GM21390 (cell line): ENCODE measurements around the gene CXCL1.

Experiments
- ATAC-seq: cut with Tn5 transposase; IDR thresholded peaks from one replicate; pipeline ENCODE4 v1.9.1; 2021; ENCODE audit not compliant: unreplicated experiment

The CXCL1 gene

DNA sequence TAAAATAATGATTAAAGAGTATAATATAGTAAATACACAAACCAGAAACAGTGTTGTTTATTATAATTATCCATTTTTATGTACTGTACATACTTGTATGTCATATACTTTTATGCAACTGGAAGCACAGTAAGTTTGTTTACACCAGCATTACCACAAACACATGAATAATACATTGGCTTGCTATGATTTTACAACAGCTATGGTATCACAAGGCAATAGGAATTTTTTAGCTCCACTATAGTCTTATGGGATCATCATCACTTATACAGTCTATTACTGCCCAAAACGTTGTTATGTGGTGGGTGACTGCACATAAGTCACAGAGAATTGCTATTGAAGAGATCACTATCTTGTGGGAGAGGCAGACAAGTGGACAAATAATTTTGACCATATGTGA is 17.9 kb upstream of the CXCL1 start:
- ATAC-seq, result no peak

DNA sequence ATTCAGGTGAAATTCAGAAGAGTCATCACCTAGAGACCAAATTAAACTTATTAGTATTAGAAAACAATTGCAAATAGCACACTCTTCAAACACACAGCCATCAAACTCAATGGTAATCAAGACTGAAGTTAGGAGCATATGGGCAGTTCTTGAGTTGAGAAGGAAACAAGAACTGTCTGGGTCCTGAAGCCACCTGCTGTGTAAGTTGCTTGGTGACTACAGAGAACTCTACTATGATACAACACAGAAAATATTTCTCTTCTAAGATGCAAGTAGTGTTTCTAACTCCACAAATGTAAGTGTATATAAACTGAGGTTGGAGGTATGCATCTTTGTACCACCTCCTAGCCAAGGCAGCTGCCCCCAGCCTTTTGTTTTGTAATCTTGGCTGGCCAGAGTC is 16.4 kb upstream of the CXCL1 start:
- no peak for ATAC-seq

DNA sequence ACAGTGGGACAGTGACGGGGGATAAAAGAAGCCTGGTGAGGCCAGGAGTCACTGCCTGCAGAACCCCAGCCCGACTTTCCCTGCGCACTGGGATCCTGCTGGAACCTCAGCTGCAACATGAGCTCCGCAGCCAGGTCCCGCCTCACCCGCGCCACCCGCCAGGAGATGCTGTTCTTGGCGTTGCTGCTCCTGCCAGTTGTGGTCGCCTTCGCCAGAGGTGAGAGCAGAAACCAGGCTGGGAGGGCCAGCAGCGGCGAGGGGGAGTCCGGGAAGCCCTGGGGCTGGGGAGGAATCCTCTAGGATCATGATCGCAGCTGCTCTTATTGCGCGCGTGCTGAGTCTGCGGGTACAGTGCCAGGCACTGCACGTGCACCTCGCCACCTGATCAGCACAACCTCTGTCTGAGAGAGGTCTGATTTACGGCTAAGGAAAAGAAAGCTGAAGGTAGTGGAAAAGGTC is 15.9 kb upstream of the CXCL1 start, which contains the start of gene PF4V1:
Gene PF4V1 (plus strand): TSS at position 51 of the 459 bp plus-strand sequence. CDS start 67 bp downstream, at position 118.
- ATAC-seq, result no peak

DNA sequence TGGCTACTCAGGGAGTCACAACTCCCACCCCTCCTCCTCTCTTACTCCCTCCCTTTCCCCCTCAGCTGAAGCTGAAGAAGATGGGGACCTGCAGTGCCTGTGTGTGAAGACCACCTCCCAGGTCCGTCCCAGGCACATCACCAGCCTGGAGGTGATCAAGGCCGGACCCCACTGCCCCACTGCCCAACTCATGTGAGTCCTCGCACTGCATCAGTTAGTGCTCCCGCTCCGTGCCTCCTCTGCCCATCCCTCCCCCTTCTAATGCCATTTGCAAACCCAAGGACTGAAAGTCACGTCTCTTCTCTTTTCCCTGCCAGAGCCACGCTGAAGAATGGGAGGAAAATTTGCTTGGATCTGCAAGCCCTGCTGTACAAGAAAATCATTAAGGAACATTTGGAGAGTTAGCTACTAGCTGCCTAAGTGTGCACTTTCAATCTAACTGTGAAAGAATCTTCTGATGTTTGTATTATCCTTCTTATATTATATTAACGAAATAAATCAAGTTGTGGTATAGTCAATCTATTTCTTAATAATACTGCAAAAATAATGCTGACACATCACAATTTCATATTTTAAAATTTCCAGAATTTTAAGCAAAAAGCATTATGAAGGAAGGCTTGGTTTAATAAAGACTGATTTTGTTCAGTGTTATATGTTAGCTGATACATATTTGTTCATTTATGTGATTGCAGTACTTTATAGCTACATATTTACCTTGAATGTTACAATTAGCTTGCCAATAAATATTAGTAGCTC is 15.3 kb upstream of the CXCL1 start:
- no peak for ATAC-seq

DNA sequence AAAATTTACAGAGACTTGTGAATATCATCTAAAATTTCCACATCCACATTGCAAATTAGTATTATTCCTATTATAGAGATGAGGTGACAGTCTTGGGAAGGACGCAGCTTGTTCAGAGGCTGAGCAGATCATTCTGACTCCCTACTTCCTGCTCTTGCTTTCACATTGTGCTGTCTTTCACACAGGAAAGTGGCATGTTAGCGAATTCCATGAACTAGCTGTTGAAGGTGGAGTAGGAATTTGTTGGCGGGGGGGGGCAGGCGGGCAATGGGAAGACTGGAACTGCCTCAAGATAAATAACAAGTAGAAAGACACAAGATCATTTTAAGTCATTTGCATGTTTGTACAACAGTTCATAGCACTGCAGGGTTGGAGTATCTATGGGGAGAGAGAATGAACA is 13.8 kb upstream of the CXCL1 start:
- ATAC-seq, result no peak

DNA sequence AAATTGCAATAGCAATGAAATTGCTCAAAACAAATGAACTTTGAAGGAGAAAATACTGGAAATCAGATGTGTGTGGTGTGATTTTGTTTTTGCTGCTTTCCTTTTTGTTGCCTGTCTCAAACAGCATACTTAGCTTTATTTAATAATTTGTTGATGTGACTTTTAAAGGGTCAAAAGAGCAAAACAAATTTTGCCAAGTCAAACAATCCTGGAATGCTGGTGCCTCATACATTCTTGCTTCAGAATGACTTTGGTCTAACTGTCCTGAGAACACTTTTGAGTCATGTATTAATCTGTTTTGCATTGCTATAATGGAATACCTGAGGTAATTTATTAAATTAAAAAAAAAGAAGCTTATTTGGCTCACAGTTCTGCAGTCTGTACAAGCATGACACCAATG is 12.7 kb upstream of the CXCL1 start:
- no peak for ATAC-seq

DNA sequence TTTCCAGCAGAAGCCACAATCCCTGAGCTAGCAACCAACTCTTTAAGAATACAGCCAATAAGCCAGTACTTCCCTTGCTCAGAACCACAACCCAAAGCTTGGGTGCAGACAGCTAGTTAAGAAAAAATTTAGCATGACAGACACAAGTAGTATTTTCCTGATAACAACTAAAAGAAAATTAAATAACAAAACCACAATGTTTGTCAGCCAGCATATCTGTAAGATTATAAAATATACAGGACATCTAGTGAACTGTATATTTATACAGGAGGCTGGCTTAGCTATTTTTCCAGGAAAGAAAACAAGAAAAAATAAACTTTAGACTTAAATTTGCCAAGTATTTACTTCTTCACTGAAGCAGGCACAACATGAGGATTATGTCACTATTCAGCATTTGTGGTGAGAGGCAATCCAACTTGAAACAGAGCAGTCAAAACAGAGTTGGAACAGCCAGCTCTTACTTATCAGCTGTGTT is 9.5 kb upstream of the CXCL1 start:
- ATAC-seq, result no peak

DNA sequence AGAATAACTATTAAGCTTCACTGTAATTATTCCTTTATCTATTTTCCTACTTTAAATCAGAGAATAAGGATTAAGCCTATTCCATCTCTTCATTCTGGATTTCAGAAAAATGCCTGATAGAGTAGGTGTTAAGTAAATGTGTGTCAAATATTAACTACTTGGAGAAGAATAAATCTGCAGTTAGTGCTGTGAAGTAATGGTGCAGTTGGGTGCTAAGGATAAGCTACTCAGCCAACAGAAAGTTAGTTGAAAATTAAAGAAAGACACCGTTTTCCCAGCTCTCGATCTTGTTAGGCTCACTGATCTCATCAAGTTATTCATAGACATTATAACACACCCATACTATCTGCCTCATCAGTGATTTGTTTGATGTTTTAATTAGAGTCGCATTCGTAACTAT is 9.0 kb upstream of the CXCL1 start:
- no peak for ATAC-seq

DNA sequence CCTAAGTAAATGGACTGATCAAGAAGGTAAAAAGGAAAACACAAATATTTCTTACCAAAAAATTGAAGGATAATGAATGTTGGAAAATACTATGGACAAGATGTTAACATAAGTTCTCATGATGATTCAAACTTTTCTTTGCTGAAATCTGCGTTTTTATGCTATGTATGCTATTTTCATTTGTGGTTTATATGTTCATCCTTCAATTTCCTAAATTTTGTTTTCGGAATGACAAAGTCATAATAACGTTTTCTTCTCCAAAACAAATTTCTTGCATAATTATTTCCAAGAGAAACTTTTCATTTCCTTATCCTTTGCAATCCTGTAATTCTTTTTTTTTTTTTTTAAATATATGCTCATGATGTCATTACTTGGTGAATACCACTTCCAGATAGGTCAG is 8.3 kb upstream of the CXCL1 start:
- ATAC-seq, result no peak

DNA sequence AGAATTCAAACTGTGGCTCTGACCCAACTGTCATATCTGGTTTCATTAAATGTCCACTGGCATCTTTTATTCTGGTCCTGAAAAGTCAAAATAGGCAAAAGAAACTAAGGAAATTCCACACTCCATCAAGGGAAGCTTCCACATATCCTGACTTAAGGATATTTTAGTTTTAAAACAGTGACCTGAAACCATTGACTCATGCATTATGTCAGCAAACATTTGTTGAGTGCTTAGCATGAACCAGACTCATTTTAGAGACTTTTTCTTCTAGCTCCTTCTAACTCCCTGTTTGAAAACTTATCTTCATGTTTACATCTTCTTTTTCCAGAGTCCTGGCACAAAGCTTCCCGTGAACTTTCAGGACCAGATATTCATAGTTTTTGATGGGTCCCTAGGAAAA is 6.9 kb upstream of the CXCL1 start:
- ATAC-seq, result no peak

DNA sequence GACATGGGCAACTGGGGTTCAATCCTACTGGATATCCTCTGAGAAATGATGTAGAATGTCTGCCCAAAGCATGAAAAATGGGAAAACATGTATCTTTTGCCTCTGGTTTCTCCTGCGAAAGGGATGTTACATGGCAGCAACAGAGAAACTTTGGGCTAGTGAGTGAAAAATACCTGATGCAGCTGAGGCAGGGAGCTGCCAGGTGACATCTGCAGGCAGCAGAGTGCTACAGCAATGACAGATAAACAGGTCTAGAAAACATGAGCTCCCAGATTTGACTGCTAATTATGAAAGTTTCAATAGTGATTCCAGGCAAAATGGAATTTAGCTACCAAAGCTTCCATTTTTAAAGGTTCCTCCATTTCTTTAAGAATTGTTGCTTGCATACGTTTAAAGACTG is 4.8 kb upstream of the CXCL1 start:
- ATAC-seq, result no peak

DNA sequence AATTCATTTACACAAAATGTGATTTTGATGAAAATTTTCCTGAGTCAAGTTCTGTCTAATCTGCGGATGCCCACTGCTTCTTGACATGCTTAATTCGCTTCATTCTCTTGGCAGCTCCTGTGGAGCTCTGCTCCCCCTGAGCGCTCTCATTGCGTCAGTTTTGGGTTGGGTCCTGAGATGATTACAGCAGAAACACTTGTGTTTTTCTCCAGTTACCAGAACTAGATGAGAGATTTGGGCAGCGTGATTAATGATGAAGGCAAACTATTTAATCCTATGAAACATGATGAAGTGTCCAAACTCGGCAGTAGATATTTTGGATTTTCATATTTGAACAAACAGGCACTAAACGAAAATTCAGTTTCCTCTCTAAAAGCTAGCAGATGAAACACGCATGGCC is 4.2 kb upstream of the CXCL1 start:
- ATAC-seq, result no peak

DNA sequence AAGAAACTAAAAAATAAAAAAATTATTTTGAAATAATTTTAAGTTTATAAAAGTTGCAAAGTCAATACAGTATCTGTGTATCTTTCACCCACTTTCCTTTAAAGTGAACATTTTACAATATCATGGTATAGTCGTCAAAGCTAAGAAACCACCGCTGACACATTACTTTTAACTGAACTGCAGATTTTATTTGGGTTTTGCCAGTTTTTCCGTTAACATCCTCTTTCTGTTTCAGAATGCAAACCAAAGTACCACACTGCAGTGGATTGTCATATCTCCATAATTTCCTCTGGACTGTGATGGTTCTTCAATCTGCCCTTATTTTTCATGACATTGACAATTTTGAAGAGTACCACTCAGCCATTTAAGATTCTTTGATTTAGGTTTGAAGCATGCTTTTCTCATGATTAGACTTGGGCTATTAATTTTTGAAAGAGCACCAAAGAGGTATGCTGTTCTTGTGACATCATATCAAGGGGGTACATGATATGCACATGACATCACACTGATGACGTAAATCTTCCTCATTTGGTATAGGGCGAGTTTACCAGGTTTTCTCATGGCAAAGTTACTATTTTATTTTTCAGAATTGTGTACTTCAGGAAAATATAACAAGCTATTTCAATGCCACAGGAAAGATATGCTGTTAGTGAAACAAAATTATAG is 3.6 kb upstream of the CXCL1 start:
- no peak for ATAC-seq

DNA sequence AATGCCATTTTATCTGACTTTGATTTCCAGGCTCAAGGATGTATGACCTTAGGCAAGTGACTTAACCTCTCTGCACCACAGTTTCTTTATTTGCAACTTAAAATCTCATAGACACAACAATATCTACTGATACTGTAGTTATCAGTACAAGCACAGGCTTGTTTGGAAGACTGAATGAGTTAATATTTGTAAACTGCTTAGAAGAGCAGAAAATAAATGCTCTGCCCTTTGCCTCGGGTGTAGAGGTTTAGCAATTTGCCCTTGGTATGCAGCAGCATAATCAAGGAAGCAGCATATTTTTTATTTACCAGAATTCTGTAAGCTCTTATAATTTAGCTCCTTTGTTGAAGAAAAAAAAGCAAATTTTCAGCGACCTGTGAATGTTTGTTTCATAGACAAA is 2.9 kb upstream of the CXCL1 start:
- no peak for ATAC-seq

DNA sequence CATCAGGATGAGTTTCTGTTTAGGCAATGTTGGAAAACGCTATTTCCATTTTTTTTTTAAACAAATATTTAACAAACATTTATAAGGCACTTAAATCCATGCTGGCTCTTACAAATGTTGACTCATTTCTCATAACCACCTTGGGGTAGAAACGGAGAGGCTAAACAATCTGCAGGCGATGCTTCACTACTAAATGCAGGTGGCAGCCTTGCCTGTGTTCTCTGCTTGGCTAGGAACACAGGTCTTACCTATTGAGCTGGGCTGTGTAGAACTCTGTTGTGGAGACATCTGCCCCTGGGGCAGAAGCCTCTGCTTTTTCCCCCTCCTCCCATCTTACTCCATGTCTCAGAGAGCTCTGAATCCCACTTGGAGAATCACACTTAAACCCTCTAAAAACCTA is 1.4 kb upstream of the CXCL1 start:
- no peak for ATAC-seq

DNA sequence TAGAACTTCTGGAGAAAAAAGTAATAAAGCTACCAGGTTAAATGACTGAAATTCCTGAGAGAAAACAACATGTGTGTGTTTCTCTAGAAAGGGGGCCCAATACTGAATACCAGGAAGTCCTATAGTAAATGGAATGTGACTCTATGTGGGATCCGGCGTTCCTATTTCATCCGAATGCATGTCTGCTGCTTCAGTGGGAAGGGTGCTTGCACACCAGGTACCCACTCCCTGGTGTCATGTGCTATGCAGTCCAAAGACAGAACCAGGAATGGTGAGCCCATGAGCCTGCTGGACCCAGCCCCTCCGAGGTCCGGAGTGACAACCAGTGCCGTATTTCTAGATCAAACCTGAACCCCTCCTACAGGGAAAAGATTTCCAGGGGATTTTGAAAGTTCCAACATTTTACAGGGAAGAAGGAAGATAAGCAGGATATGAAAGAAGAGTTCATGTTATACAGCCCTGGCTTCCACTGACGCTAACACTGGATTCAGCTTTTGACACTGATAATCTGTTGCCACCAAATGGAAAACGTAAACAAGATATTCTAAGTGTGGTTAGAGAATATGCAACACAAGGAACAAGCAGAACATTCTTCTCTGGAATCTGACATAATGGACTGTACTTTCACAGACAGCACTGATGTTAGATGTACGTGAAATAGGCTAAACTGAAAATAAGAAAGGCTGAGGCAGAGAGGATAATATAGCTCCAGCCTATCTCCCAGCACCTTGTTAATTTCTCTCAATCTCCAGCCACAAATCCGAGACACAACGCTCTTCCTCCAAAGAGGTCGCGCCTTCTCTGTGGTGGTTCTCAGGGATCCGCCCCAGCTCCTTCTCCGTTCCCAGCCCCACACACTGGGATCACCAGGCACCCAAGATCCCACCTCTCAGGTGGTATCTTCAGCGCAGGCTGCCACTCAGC is 725 bp upstream of the CXCL1 start:
- no peak for ATAC-seq

DNA sequence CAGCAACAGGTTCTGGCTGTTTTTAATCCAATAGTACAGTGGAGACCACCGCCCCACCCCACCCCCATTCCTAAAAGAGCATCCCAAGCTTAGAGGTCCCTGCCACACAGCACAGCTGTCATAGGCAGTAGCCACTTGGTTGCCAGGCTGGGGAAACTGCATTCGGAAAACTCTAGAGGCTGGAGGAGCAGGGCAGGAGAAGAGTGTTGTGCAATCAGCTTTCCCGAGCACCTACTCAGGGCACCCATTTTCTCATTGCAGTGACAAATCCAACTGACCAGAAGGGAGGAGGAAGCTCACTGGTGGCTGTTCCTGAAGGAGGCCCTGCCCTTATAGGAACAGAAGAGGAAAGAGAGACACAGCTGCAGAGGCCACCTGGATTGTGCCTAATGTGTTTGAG is 1.1 kb downstream of the CXCL1 start:
- ATAC-seq, result no peak

DNA sequence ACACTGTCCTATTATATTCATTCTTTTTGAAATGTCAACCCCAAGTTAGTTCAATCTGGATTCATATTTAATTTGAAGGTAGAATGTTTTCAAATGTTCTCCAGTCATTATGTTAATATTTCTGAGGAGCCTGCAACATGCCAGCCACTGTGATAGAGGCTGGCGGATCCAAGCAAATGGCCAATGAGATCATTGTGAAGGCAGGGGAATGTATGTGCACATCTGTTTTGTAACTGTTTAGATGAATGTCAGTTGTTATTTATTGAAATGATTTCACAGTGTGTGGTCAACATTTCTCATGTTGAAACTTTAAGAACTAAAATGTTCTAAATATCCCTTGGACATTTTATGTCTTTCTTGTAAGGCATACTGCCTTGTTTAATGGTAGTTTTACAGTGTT is 1.6 kb downstream of the CXCL1 start:
- no peak for ATAC-seq

DNA sequence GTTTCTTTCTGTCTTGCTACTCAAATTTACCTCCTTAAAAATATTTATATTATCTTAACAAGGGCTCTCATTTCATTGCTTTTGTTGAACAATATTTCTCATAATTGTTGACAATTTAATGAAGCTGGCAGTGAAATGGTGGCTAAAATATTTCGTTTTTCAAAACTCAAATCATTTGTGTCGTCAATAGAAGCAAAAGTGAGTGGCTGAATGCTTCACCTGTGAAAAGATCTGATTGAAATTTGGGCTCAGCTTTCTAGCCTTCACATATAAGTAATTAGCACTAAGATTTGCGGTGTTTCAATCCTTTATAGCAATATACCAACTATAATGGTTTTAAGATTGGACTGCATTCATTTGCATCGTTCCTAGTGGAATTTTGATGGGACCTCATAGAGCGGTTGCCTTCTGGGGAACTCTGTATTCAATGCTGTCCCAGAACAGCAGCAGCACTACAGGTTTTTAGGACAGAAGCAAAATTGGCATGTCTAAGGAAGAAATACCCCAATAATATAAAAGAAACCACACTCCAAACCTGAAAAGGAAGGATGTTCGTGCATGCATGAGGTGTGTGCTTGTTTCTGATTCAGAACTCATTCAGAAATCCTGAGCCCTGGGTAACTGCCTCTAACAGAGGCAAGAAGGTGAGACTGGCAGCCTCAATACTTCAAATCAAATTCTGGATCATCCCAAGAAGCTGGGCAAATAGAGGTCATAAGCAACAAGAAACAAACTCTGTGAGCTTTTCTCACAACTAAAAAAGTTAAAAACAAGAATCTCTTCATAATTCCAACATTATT is 2.5 kb downstream of the CXCL1 start:
- ATAC-seq, result no peak

DNA sequence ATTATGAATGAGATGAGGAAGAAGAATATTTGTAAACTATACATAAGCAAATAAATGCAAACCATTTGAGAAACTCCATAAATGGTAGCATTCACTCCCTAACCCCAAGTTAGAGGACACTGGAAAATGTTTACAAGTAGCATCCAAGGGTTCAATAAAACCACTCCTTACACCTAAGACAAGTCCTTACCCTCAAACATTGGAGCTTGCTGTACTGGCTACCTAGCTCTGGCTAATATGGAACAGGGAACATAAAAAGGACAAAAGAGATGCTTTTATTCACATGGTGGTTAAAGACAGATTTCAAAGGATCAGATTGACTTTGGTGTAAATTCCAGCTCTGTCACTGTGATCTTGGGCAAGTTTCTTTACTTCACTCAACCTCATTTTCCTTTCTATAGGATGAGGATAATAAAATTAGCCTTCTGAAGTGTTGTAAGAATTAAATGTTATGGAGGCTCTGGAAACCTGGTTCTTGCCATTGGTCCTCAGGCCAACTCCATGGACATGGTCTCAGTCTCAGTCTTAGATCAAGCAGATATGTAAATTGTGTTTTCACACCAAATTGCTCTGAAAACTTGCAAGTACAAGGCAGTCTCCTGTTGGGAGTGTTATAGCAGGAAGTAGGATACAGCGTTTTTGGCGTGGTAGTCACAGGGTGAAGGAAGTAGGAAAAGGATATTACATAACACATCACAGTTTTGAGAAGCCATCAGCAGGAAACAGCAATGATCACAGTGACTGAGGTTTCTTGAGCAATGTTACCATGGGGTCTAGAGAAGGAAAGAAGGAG is 3.3 kb downstream of the CXCL1 start:
- no peak for ATAC-seq
